Small intestine (tissue), 7 donors: ENCODE measurements around the gene CCDC91. TPM values are rescaled to one million over a fixed set of nuclear protein-coding genes. Genes with fewer than 3 reads are reported as not detected.

Source experiments
- DNase-seq, 2 donors: peaks; one replicate each; pipeline versions ENCODE4 v3.0.0 to v3.0.0-alpha.2; 2013
- FAIRE-seq: peaks from 2 replicates; lab custom pipeline; 2012; peaks lifted over from hg19 to GRCh38; lab: Jason Lieb, UNC
- H3K27ac ChIP-seq, 3 donors: one replicate each; pipeline ENCODE4 v1.5.1; 2013; ENCODE audit warnings: low read length in 2 of 3, mild to moderate bottlenecking in 2 of 3, control low read depth in 1 of 3, inconsistent platforms in 1 of 3, low read depth in 1 of 3, moderate library complexity in 1 of 3
- H3K27me3 ChIP-seq, 3 donors: one replicate each; pipeline ENCODE4 v1.6.1; 2013; ENCODE audit warnings: low read length in 3 of 3, inconsistent platforms in 1 of 3; ENCODE audit not compliant: control insufficient read depth in 3 of 3, insufficient read depth in 3 of 3
- H3K36me3 ChIP-seq, 3 donors: one replicate each; pipeline ENCODE4 v1.6.1; 2013; ENCODE audit warnings: low read length in 3 of 3, inconsistent platforms in 1 of 3, low read depth in 1 of 3, mild to moderate bottlenecking in 1 of 3, moderate library complexity in 1 of 3; ENCODE audit not compliant: control insufficient read depth in 3 of 3, insufficient read depth in 2 of 3
- H3K4me1 ChIP-seq, 3 donors: one replicate each; pipeline ENCODE4 v1.6.1; 2013; ENCODE audit warnings: low read length in 2 of 3, inconsistent platforms in 1 of 3, low read depth in 1 of 3, mild to moderate bottlenecking in 1 of 3, moderate library complexity in 1 of 3; ENCODE audit not compliant: control insufficient read depth in 3 of 3, insufficient read depth in 2 of 3
- H3K4me3 ChIP-seq, 3 donors: one replicate each; pipeline ENCODE4 v1.5.1; 2013; ENCODE audit warnings: low read length in 3 of 3, control low read depth in 1 of 3, inconsistent platforms in 1 of 3, low read depth in 1 of 3, mild to moderate bottlenecking in 1 of 3, moderate library complexity in 1 of 3
- H3K9me3 ChIP-seq, 2 donors: one replicate each; pipeline ENCODE4 v1.6.1; 2013; ENCODE audit warnings: low read depth in 1 of 2, low read length in 1 of 2; ENCODE audit not compliant: control insufficient read depth in 2 of 2, insufficient read depth in 1 of 2
- WGBS, 3 donors: extraction: QIAGEN DNeasy Blood & Tissue Kit; methylation state at CpG; one replicate each; pipeline ENCODE4 v1.1.7; 2013; 5-methylcytosine and 5-hydroxymethylcytosine counted together
- polyA plus RNA-seq, 4 donors: library from polyadenylated mRNA; stranded (reverse) in 3 of 4; unstranded in 1 of 4; fragments of 200-250 nt in 3 of 4; fragments of 120-200 nt in 1 of 4; gene quantifications; one replicate each; pipeline versions ENCODE4 v1.2.1 to v1.2.3, GENCODE V29; 2013
- donor health status: healthy with polysubstance abuse.
- donor health status: control.
- donor health status: control.
- donor health status: Bipolar disorder and iron deficiency.
- donor health status: healthy.

CCDC91 gene
- polyA plus RNA-seq, 4 donors: 12.5 to 20.2 (median 13.3) TPM

- Histone ChIP-seq H3K27me3 (no peaks in the 10 kb centered on the region), H3K4me1 (no peaks in the 10 kb centered on the region), H3K9me3 (no peaks in the 10 kb centered on the region), H3K4me3 (no peak overlapping the region), H3K27ac (no peak overlapping the region), H3K36me3 (no peaks in the 10 kb centered on the region)
- DNase-seq (no peak), FAIRE-seq (no peak)
These were observed 50.6 kb downstream of the CCDC91 start for GRCh38 chr12:28240853-28241252.

- Histone ChIP-seq H3K27me3 (no peaks in the 10 kb centered on the region), H3K4me1 (no peaks in the 10 kb centered on the region), H3K27ac (no peak overlapping the region), H3K36me3 (no peaks in the 10 kb centered on the region), H3K4me3 (no peak overlapping the region), H3K9me3 (no peaks in the 10 kb centered on the region)
- no peak for FAIRE-seq
- WGBS, 3 donors: 91 to 97% (median 96%) methylated on average over 2 of the region's 2 CpGs
- DNase-seq: no peak
These were observed 51.9 kb downstream of the CCDC91 start for GRCh38 chr12:28242129-28242495.

- 82 to 91% (median 86%) methylated on average over 9 of the region's 9 CpGs for WGBS, 3 donors
- H3K4me1 ChIP-seq: no peaks in the 10 kb centered on the region
- peak in 1 of 2 donors; percentile 27 for DNase-seq
- H3K27me3 ChIP-seq: no peaks in the 10 kb centered on the region
- no peaks in the 10 kb centered on the region for H3K36me3 ChIP-seq
- no peak for FAIRE-seq
- no peak overlapping the region for H3K27ac ChIP-seq
- H3K4me3 ChIP-seq: no peak overlapping the region
- H3K9me3 ChIP-seq: no peaks in the 10 kb centered on the region
These were observed 52.4 kb downstream of the CCDC91 start for GRCh38 chr12:28242496-28243309.

- no peaks in the 10 kb centered on the region for H3K4me1 ChIP-seq
- FAIRE-seq: no peak
- no peak overlapping the region for H3K4me3 ChIP-seq
- WGBS, 3 donors: 82 to 92% (median 83%) methylated on average over 2 of the region's 2 CpGs
- H3K27me3 ChIP-seq: no peaks in the 10 kb centered on the region
- H3K36me3 ChIP-seq: no peaks in the 10 kb centered on the region
- H3K27ac ChIP-seq: no peak overlapping the region
- H3K9me3 ChIP-seq: no peaks in the 10 kb centered on the region
- no peak for DNase-seq
These were observed 53.0 kb downstream of the CCDC91 start for GRCh38 chr12:28243310-28243633.

GRCh38 chr12:28247806-28248205 lies 57.5 kb downstream of the CCDC91 start:
- DNase-seq (no peak), FAIRE-seq (no peak)
- H3K27ac ChIP-seq: no peak overlapping the region
- H3K4me3 ChIP-seq: no peak overlapping the region
- H3K9me3 ChIP-seq: no peaks in the 10 kb centered on the region
- no peaks in the 10 kb centered on the region for H3K36me3 ChIP-seq
- 82 to 90% (median 89%) methylated on average over 7 of the region's 7 CpGs for whole genome bisulfite sequencing, 3 donors
- no peaks in the 10 kb centered on the region for H3K27me3 ChIP-seq
- peaks cover 0 to 6% (median 0%) of the 10 kb centered on the region in 3 donors for H3K4me1 ChIP-seq

- Histone ChIP-seq H3K27ac (no peak overlapping the region), H3K4me3 (no peak overlapping the region), H3K4me1 (peaks cover 0 to 6% (median 0%) of the 10 kb centered on the region in 3 donors), H3K36me3 (no peaks in the 10 kb centered on the region), H3K27me3 (no peaks in the 10 kb centered on the region), H3K9me3 (no peaks in the 10 kb centered on the region)
- FAIRE-seq: no peak
- no peak for DNase-seq
These were observed 58.4 kb downstream of the CCDC91 start for GRCh38 chr12:28248555-28249145.

GRCh38 chr12:28253161-28253641 lies 62.9 kb downstream of the CCDC91 start:
- Histone ChIP-seq H3K36me3 (no peaks in the 10 kb centered on the region), H3K4me3 (no peak overlapping the region), H3K9me3 (no peaks in the 10 kb centered on the region), H3K4me1 (peaks cover 0 to 6% (median 0%) of the 10 kb centered on the region in 3 donors), H3K27ac (no peak overlapping the region), H3K27me3 (no peaks in the 10 kb centered on the region)
- no peak for FAIRE-seq
- no peak for DNase-seq
- 73 to 80% (median 76%) methylated on average over 3 of the region's 3 CpGs for WGBS, 3 donors

- DNase-seq (no peak), FAIRE-seq (no peak)
- H3K27ac ChIP-seq: no peak overlapping the region
- H3K4me1 ChIP-seq: no peaks in the 10 kb centered on the region
- H3K9me3 ChIP-seq: no peaks in the 10 kb centered on the region
- no peak overlapping the region for H3K4me3 ChIP-seq
- no peaks in the 10 kb centered on the region for H3K27me3 ChIP-seq
- peaks cover 0 to 5% (median 0%) of the 10 kb centered on the region in 3 donors for H3K36me3 ChIP-seq
These were observed 67.2 kb downstream of the CCDC91 start for GRCh38 chr12:28257411-28257810.
